ENCODE results near the gene NKAIN2.

The NKAIN2 gene

GRCh38 chr6:124053315-124053714 is 249.7 kb downstream of the NKAIN2 start:
- no peak overlapping the region for H2AFZ ChIP-seq (ENCODE audit: insufficient read depth, low read length, poor library complexity)
- DNase-seq = no peak
- H4K91ac ChIP-seq (ENCODE audit: low read depth, low read length) = no peak overlapping the region
- no peak overlapping the region for H2AK5ac ChIP-seq (ENCODE audit: low read length)
- H3K4ac ChIP-seq (ENCODE audit: low read depth, low read length) = no peak overlapping the region
- no peak overlapping the region for H4K12ac ChIP-seq (ENCODE audit: low read depth, low read length)
- no peak overlapping the region for H2BK120ac ChIP-seq (ENCODE audit: insufficient read depth, low read length, poor library complexity)
- H3K79me1 ChIP-seq (ENCODE audit: low read length) = no peaks in the 10 kb centered on the region
- no peak overlapping the region for H3K14ac ChIP-seq (ENCODE audit: low read length)
- no peak overlapping the region for H3K18ac ChIP-seq (ENCODE audit: low read length)
- H3K9ac ChIP-seq (ENCODE audit: low read length) = no peak overlapping the region
- H3K4me1 ChIP-seq (ENCODE audit: control insufficient read depth in 1 of 2, insufficient read depth in 2 of 2, low read length in 2 of 2) = no peaks in the 10 kb centered on the region
- H3K9me3 ChIP-seq (ENCODE audit: insufficient read depth, low read depth, low read length) = no peaks in the 10 kb centered on the region
- H2BK12ac ChIP-seq (ENCODE audit: low read length) = no peak overlapping the region
- H3K23ac ChIP-seq (ENCODE audit: low read length) = no peak overlapping the region
- H2BK5ac ChIP-seq (ENCODE audit: low read depth, low read length, poor library complexity) = no peak overlapping the region
- no peaks in the 10 kb centered on the region for H3K27me3 ChIP-seq (ENCODE audit: insufficient read depth, low read length)
- no peak overlapping the region for H3K4me2 ChIP-seq (ENCODE audit: low read length)
- no peak overlapping the region for H3K27ac ChIP-seq (ENCODE audit: low read depth, low read length)
- H3K36me3 ChIP-seq (ENCODE audit: control insufficient read depth in 1 of 2, insufficient read depth in 2 of 2, low read length in 2 of 2) = no peaks in the 10 kb centered on the region
- H3K4me3 ChIP-seq (ENCODE audit: low read depth, low read length) = no peak overlapping the region
- no CpG with 5 or more reads among the region's 2 CpGs for WGBS (ENCODE audit: extremely low coverage, insufficient coverage, insufficient read length)
- no peaks in the 10 kb centered on the region for H3K79me2 ChIP-seq (ENCODE audit: control insufficient read depth, insufficient read depth, low read length, poor library complexity)
- no peak overlapping the region for H4K8ac ChIP-seq (ENCODE audit: low read depth, low read length)

DNA sequence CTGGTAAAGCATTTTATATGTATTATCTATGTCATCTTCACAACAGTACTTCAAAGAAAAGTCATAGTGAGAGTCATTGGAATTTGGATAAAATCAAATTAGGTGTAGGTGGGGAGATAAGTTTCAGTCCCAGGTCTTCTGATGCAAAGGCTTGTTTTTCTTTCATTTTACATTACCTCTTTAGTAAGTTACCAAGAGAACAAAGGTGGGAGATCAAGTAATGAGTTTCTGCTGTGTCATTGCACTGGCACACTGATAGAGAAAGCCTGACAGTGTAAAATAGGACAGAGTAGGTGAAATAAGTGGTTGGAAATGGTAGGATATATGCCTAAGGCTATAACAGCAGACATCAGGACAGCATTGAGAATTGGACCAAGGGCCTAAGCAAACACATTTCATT is 250.4 kb downstream of the NKAIN2 start:
- no peak overlapping the region for H2BK5ac ChIP-seq (ENCODE audit: low read depth, low read length, poor library complexity)

DNA sequence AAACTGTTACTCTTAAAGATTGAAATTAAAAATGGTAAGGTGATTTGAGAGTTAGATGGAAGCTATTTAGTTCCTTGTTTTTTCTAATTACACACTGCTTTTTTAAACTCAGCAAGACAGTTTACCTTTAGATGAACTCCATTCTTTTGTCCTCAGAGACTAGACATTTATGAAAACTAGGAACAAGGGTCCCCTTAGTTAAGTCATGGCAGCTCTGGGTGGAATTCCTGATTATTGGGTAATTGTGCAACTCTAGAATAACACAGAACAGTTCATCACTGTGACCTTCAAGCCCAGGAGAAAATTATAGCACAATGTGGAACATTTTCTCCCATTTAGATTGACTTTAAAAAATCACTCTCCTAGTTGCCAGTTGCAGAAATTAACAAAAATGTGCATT is 251.7 kb downstream of the NKAIN2 start:
- Histone ChIP-seq H3K4me2 (ENCODE audit: low read length) (no peak overlapping the region), H3K9me3 (ENCODE audit: insufficient read depth, low read depth, low read length) (no peaks in the 10 kb centered on the region), H2BK5ac (ENCODE audit: low read depth, low read length, poor library complexity) (no peak overlapping the region), H3K27ac (ENCODE audit: low read depth, low read length) (no peak overlapping the region), H3K23ac (ENCODE audit: low read length) (no peak overlapping the region), H3K4ac (ENCODE audit: low read depth, low read length) (no peak overlapping the region), H2AK5ac (ENCODE audit: low read length) (no peak overlapping the region), H2BK12ac (ENCODE audit: low read length) (no peak overlapping the region), H3K4me1 (ENCODE audit: control insufficient read depth in 1 of 2, insufficient read depth in 2 of 2, low read length in 2 of 2) (no peaks in the 10 kb centered on the region), H3K18ac (ENCODE audit: low read length) (no peak overlapping the region), H3K14ac (ENCODE audit: low read length) (no peak overlapping the region), H3K9ac (ENCODE audit: low read length) (no peak overlapping the region), H4K8ac (ENCODE audit: low read depth, low read length) (no peak overlapping the region), H4K91ac (ENCODE audit: low read depth, low read length) (no peak overlapping the region), H3K4me3 (ENCODE audit: low read depth, low read length) (no peak overlapping the region), H3K79me2 (ENCODE audit: control insufficient read depth, insufficient read depth, low read length, poor library complexity) (no peaks in the 10 kb centered on the region), H3K27me3 (ENCODE audit: insufficient read depth, low read length) (no peaks in the 10 kb centered on the region), H2BK120ac (ENCODE audit: insufficient read depth, low read length, poor library complexity) (no peak overlapping the region), H3K79me1 (ENCODE audit: low read length) (no peaks in the 10 kb centered on the region), H2AFZ (ENCODE audit: insufficient read depth, low read length, poor library complexity) (no peak overlapping the region), H3K36me3 (ENCODE audit: control insufficient read depth in 1 of 2, insufficient read depth in 2 of 2, low read length in 2 of 2) (no peaks in the 10 kb centered on the region), H4K12ac (ENCODE audit: low read depth, low read length) (no peak overlapping the region)
- DNase-seq = no peak

More for the DNA sequence above, 250.4 kb downstream of the NKAIN2 start:
- Histone ChIP-seq H3K4me3 (ENCODE audit: low read depth, low read length) (no peak overlapping the region), H3K27ac (ENCODE audit: low read depth, low read length) (no peak overlapping the region), H3K23ac (ENCODE audit: low read length) (no peak overlapping the region), H2BK12ac (ENCODE audit: low read length) (no peak overlapping the region), H3K4me1 (ENCODE audit: control insufficient read depth in 1 of 2, insufficient read depth in 2 of 2, low read length in 2 of 2) (no peaks in the 10 kb centered on the region), H3K27me3 (ENCODE audit: insufficient read depth, low read length) (no peaks in the 10 kb centered on the region), H3K36me3 (ENCODE audit: control insufficient read depth in 1 of 2, insufficient read depth in 2 of 2, low read length in 2 of 2) (no peaks in the 10 kb centered on the region), H2AK5ac (ENCODE audit: low read length) (no peak overlapping the region), H2BK120ac (ENCODE audit: insufficient read depth, low read length, poor library complexity) (no peak overlapping the region), H3K9ac (ENCODE audit: low read length) (no peak overlapping the region), H3K14ac (ENCODE audit: low read length) (no peak overlapping the region), H3K4ac (ENCODE audit: low read depth, low read length) (no peak overlapping the region), H4K91ac (ENCODE audit: low read depth, low read length) (no peak overlapping the region), H4K8ac (ENCODE audit: low read depth, low read length) (no peak overlapping the region), H4K12ac (ENCODE audit: low read depth, low read length) (no peak overlapping the region), H3K4me2 (ENCODE audit: low read length) (no peak overlapping the region), H3K79me2 (ENCODE audit: control insufficient read depth, insufficient read depth, low read length, poor library complexity) (no peaks in the 10 kb centered on the region), H3K18ac (ENCODE audit: low read length) (no peak overlapping the region), H3K9me3 (ENCODE audit: insufficient read depth, low read depth, low read length) (no peaks in the 10 kb centered on the region), H3K79me1 (ENCODE audit: low read length) (no peaks in the 10 kb centered on the region), H2AFZ (ENCODE audit: insufficient read depth, low read length, poor library complexity) (no peak overlapping the region)
- DNase-seq = no peak

DNA sequence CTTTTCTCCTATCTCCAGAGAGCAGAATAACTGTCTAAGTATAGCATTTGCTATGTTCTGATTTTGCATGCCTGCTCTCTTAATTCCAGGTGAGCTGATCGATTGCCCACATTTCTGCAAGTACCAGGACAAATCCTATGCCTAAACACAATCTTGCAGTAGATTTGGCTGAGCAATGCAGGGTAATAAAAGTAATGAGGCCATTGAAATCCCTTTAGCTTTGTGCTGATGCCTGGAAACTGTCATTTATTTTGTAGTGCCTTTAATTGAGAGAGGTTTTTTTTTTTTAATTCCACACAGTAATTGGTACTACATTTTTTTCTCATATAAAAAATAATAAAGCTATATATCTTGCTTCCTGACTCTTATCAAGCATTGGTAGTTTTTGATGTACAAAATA is 252.3 kb downstream of the NKAIN2 start:
- H3K79me2 ChIP-seq (ENCODE audit: control insufficient read depth, insufficient read depth, low read length, poor library complexity) = no peaks in the 10 kb centered on the region
- WGBS (ENCODE audit: extremely low coverage, insufficient coverage, insufficient read length) = no CpG with 5 or more reads among the region's 1 CpG
- H3K18ac ChIP-seq (ENCODE audit: low read length) = no peak overlapping the region
- H3K4me3 ChIP-seq (ENCODE audit: low read depth, low read length) = no peak overlapping the region
- H2AFZ ChIP-seq (ENCODE audit: insufficient read depth, low read length, poor library complexity) = no peak overlapping the region
- H3K27ac ChIP-seq (ENCODE audit: low read depth, low read length) = no peak overlapping the region
- no peaks in the 10 kb centered on the region for H3K4me1 ChIP-seq (ENCODE audit: control insufficient read depth in 1 of 2, insufficient read depth in 2 of 2, low read length in 2 of 2)
- H3K14ac ChIP-seq (ENCODE audit: low read length) = no peak overlapping the region
- no peaks in the 10 kb centered on the region for H3K9me3 ChIP-seq (ENCODE audit: insufficient read depth, low read depth, low read length)
- H2BK120ac ChIP-seq (ENCODE audit: insufficient read depth, low read length, poor library complexity) = no peak overlapping the region
- no peaks in the 10 kb centered on the region for H3K27me3 ChIP-seq (ENCODE audit: insufficient read depth, low read length)
- no peak overlapping the region for H3K23ac ChIP-seq (ENCODE audit: low read length)
- no peak overlapping the region for H4K12ac ChIP-seq (ENCODE audit: low read depth, low read length)
- H3K4ac ChIP-seq (ENCODE audit: low read depth, low read length) = no peak overlapping the region
- no peak overlapping the region for H2AK5ac ChIP-seq (ENCODE audit: low read length)
- no peak for DNase-seq
- no peak overlapping the region for H2BK5ac ChIP-seq (ENCODE audit: low read depth, low read length, poor library complexity)
- no peaks in the 10 kb centered on the region for H3K79me1 ChIP-seq (ENCODE audit: low read length)
- no peak overlapping the region for H4K91ac ChIP-seq (ENCODE audit: low read depth, low read length)
- H2BK12ac ChIP-seq (ENCODE audit: low read length) = no peak overlapping the region
- H3K36me3 ChIP-seq (ENCODE audit: control insufficient read depth in 1 of 2, insufficient read depth in 2 of 2, low read length in 2 of 2) = no peaks in the 10 kb centered on the region
- H3K4me2 ChIP-seq (ENCODE audit: low read length) = no peak overlapping the region
- H4K8ac ChIP-seq (ENCODE audit: low read depth, low read length) = no peak overlapping the region
- no peak overlapping the region for H3K9ac ChIP-seq (ENCODE audit: low read length)
